ENCODE results near the gene TAF6L. TPM values are rescaled to one million over a fixed set of nuclear protein-coding genes. Genes with fewer than 3 reads are reported as not detected.
"Not testable (repeated sequence)": the region's sequence is repeated elsewhere in the genome, so short reads cannot be mapped to it uniquely, and the experiment has no call there.

The TAF6L gene
- total RNA-seq, 1 donor from 2014 or later: 40.2 TPM

DNA sequence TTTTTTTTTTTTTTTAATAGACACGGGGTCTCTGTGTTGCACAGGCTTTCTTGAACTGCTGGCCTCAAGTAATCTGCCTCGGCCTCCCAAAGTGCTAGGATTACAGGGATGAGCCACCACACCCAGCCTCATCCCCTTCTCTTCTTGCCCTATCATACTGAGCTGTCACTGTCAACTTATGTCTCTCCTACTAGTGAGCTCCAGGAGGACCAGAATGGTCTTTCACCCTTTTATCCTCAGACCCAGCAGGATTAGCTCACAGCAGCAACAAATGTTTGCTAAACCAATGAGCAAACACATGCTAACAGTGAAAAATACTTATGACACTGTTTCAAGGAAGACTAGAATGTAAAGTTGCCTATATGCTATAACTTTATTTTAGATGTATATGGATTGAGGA lies 40.5 kb downstream of the TAF6L start:
- Mint-ChIP-seq H3K9me3 (no peaks in the 10 kb centered on the region), H3K4me3 (no peak overlapping the region), H3K27me3 (ENCODE audit: low read depth) (no peaks in the 10 kb centered on the region), H3K27ac (no peak overlapping the region), H3K4me1 (peaks cover 6% of the 10 kb centered on the region), H3K36me3 (peaks cover 14% of the 10 kb centered on the region)
- TF ChIP-seq, protein P1, sequence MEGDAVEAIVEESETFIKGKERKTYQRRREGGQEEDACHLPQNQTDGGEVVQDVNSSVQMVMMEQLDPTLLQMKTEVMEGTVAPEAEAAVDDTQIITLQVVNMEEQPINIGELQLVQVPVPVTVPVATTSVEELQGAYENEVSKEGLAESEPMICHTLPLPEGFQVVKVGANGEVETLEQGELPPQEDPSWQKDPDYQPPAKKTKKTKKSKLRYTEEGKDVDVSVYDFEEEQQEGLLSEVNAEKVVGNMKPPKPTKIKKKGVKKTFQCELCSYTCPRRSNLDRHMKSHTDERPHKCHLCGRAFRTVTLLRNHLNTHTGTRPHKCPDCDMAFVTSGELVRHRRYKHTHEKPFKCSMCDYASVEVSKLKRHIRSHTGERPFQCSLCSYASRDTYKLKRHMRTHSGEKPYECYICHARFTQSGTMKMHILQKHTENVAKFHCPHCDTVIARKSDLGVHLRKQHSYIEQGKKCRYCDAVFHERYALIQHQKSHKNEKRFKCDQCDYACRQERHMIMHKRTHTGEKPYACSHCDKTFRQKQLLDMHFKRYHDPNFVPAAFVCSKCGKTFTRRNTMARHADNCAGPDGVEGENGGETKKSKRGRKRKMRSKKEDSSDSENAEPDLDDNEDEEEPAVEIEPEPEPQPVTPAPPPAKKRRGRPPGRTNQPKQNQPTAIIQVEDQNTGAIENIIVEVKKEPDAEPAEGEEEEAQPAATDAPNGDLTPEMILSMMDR (IDR thresholded peaks at IDR 0.05; ENCODE audit: unreplicated experiment): no peak
- no peak for DNase-seq (ENCODE audit: low spot score in 2 of 2, unreplicated experiment in 2 of 2)

DNA sequence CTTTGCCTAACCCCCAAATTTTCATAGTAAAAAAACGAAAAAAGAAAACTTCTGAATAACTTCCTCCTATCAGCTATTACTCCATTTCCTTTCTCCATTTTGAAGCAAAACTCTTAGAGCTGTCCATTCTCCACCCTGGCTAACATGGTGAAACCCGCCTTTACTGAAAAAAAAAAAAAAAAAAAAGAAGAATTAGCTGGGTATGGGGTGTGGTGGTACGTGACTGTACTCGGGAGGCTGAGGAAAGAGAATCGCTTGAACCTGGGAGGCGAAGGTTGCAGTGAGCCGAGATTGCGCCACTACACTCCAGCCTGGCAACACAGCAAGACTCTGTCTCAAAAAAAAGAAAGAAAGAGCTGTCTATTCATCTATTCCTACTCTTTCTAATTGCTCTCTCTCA lies 45.4 kb downstream of the TAF6L start:
- no peaks in the 10 kb centered on the region for H3K27me3 Mint-ChIP-seq (ENCODE audit: low read depth)
- DNase-seq (ENCODE audit: low spot score in 2 of 2, unreplicated experiment in 2 of 2): no peak
- no peak overlapping the region for H3K27ac Mint-ChIP-seq
- TF ChIP-seq, protein P1 (IDR thresholded peaks at IDR 0.05; ENCODE audit: unreplicated experiment): no peak
- no peaks in the 10 kb centered on the region for H3K4me1 Mint-ChIP-seq
- H3K4me3 Mint-ChIP-seq: no peak overlapping the region
- no peaks in the 10 kb centered on the region for H3K9me3 Mint-ChIP-seq
- H3K36me3 Mint-ChIP-seq: peaks cover 26% of the 10 kb centered on the region

DNA sequence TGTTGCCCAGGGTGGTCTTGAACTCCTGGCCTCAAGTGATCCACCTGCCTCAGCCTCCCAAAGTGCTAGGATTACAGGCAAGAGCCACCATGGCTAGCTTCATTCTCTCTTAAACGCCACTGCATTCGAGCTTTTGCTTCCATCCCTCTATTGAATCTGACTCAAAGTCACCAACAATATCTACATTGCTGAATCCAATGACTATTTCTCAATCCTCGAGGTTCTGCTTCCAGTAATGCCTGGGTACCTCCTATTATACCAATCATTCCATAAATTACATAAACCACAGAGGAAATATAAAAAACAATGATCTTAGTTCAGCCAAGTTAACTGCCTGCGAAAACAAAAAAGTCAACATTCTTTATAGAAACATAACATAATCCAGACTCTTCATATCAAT lies 45.9 kb downstream of the TAF6L start:
- H3K27me3 Mint-ChIP-seq (ENCODE audit: low read depth): no peaks in the 10 kb centered on the region
- no peaks in the 10 kb centered on the region for H3K4me1 Mint-ChIP-seq
- H3K36me3 Mint-ChIP-seq: peaks cover 27% of the 10 kb centered on the region
- no peaks in the 10 kb centered on the region for H3K9me3 Mint-ChIP-seq
- no peak overlapping the region for H3K27ac Mint-ChIP-seq
- no peak for DNase-seq (ENCODE audit: low spot score in 2 of 2, unreplicated experiment in 2 of 2)
- H3K4me3 Mint-ChIP-seq: no peak overlapping the region
- TF ChIP-seq, protein P1 (IDR thresholded peaks at IDR 0.05; ENCODE audit: unreplicated experiment): no peak

DNA sequence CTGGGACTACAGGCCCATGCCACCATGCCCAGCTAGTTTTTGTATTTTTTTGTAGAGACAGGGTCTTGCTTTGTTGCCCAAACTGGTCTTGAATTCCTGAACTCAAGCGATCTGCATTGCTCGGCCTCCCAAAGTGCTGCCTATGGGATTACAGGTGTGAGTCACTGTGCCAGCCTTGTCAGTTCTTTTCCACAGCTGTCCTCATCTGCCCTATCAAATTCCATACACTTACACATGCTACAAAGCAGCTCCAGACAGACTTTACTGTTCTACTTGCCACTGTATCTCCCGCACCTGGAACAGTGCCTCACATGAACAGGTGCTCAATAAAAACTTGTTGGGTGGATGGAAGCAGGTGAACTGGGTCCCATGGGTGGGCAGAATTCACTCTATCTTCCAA lies 52.5 kb downstream of the TAF6L start:
- H3K27ac Mint-ChIP-seq: no peak overlapping the region

DNA sequence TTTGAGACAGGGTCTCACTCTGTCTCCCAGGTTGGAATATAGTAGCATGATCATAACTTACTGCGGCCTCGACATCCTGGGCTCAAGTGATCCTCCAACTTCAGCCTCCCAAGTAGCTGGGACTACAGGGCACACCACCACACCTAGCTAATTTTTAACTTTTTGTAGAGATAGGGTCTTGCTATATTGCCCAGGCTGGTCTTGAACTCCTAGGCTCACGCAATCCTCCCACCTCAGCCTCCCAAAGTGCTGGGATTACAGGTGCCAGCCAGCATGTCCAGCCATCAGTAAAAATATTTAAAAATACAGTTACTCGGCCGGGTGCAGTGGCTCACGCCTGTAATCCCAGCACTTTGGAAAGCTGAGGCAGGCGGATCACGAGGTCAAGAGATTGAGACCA lies 56.9 kb downstream of the TAF6L start:
- Mint-ChIP-seq H3K36me3 (peaks cover 30% of the 10 kb centered on the region), H3K4me1 (peaks cover 17% of the 10 kb centered on the region)
- not testable (repeated sequence) for H3K27ac Mint-ChIP-seq; H3K9me3 Mint-ChIP-seq; H3K27me3 Mint-ChIP-seq (ENCODE audit: low read depth); DNase-seq (ENCODE audit: low spot score in 2 of 2, unreplicated experiment in 2 of 2); H3K4me3 Mint-ChIP-seq

More for the DNA sequence above, 52.5 kb downstream of the TAF6L start:
- TF ChIP-seq, protein P1 (IDR thresholded peaks at IDR 0.05; ENCODE audit: unreplicated experiment): no peak
- no peak overlapping the region for H3K4me3 Mint-ChIP-seq
- no peak for DNase-seq (ENCODE audit: low spot score in 2 of 2, unreplicated experiment in 2 of 2)
- no peaks in the 10 kb centered on the region for H3K27me3 Mint-ChIP-seq (ENCODE audit: low read depth)
- no peaks in the 10 kb centered on the region for H3K9me3 Mint-ChIP-seq
- H3K36me3 Mint-ChIP-seq: peaks cover 48% of the 10 kb centered on the region
- H3K4me1 Mint-ChIP-seq: no peaks in the 10 kb centered on the region

DNA sequence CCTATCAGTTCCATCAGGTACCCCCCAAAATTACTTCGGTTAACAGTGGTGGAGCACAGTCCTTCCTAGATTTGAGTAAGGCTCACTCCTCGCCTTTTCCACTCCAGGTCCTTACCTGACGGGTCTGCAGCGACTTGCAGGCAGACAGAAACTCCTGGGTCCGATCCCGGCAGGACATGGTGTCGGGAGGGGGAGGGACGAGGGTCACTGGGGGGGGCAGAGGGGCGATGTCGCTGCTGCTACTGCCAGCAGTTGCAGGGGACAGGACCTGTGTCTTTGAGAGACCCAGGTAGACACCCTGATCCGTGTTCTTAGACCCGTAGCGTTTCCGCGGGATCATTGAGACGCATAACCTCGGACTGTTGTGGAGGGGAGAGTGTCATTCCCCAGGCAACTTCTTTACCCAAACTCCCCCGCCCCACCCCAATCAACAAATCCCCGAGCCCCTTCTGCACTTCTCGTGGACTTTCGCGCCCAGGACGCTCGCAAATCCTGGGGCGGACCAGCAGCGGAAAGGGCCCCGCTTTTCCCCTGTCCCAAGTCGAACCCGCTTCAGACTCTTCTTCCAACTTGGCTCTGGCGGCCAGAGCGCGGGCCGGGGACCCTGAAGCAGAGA lies 59.8 kb downstream of the TAF6L start:
- Mint-ChIP-seq H3K9me3 (no peaks in the 10 kb centered on the region), H3K4me3 (peak overlapping the region; percentile 95), H3K36me3 (peaks cover 16% of the 10 kb centered on the region), H3K4me1 (peaks cover 23% of the 10 kb centered on the region), H3K27ac (peak overlapping the region; percentile 100), H3K27me3 (ENCODE audit: low read depth) (no peaks in the 10 kb centered on the region)
- no peak for DNase-seq (ENCODE audit: low spot score in 2 of 2, unreplicated experiment in 2 of 2)
- TF ChIP-seq, protein P1 (IDR thresholded peaks at IDR 0.05; ENCODE audit: unreplicated experiment): no peak
